ENCODE measurements around the gene XDH.

The XDH gene
- long read RNA-seq, result 0 reads

DNA sequence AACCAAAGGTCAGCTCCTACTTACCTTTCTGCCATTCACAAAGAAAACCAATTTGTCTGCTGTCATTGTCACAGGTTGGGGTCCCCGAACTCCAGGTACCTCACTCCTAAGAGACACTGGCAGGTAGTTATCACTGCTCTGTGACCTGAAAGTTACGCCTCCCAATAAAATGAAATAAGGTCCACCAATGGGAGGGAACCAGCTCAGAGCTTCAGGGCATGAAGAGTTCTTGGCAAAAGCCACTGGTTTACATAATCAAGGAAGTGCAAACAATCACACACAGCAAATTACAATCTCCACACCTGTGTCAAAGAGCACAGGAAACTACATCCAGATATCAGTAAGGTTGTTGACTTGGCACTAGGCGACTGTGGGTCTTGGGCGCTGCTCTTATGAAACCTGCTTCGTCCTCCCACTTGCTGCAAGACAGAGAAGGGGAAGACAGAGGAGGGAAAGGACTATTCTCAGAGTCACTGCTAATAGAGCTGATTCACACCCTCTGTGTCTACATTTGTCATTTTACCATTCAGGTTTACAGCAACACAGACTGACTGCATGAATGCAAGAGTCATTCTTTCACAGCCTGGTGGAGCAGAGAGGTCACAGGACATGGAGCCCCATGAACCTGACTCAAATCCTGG, at the start of gene XDH:
XDH (minus strand) TSS at position 142 of the 641 bp plus-strand sequence; CDS start at position 66, 76 bp downstream.
- TF ChIP-seq SPI1 (IDR thresholded peaks at IDR 0.05; ENCODE audit: borderline replicate concordance, low read depth), result no peak
- no peak for TF ChIP-seq POLR2AphosphoS5 (IDR thresholded peaks at IDR 0.05; ENCODE audit: low read depth)
- TF ChIP-seq, protein P1, sequence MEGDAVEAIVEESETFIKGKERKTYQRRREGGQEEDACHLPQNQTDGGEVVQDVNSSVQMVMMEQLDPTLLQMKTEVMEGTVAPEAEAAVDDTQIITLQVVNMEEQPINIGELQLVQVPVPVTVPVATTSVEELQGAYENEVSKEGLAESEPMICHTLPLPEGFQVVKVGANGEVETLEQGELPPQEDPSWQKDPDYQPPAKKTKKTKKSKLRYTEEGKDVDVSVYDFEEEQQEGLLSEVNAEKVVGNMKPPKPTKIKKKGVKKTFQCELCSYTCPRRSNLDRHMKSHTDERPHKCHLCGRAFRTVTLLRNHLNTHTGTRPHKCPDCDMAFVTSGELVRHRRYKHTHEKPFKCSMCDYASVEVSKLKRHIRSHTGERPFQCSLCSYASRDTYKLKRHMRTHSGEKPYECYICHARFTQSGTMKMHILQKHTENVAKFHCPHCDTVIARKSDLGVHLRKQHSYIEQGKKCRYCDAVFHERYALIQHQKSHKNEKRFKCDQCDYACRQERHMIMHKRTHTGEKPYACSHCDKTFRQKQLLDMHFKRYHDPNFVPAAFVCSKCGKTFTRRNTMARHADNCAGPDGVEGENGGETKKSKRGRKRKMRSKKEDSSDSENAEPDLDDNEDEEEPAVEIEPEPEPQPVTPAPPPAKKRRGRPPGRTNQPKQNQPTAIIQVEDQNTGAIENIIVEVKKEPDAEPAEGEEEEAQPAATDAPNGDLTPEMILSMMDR (IDR thresholded peaks at IDR 0.05; ENCODE audit: insufficient read depth, low read length), result no peak
- TF ChIP-seq, protein P2, sequence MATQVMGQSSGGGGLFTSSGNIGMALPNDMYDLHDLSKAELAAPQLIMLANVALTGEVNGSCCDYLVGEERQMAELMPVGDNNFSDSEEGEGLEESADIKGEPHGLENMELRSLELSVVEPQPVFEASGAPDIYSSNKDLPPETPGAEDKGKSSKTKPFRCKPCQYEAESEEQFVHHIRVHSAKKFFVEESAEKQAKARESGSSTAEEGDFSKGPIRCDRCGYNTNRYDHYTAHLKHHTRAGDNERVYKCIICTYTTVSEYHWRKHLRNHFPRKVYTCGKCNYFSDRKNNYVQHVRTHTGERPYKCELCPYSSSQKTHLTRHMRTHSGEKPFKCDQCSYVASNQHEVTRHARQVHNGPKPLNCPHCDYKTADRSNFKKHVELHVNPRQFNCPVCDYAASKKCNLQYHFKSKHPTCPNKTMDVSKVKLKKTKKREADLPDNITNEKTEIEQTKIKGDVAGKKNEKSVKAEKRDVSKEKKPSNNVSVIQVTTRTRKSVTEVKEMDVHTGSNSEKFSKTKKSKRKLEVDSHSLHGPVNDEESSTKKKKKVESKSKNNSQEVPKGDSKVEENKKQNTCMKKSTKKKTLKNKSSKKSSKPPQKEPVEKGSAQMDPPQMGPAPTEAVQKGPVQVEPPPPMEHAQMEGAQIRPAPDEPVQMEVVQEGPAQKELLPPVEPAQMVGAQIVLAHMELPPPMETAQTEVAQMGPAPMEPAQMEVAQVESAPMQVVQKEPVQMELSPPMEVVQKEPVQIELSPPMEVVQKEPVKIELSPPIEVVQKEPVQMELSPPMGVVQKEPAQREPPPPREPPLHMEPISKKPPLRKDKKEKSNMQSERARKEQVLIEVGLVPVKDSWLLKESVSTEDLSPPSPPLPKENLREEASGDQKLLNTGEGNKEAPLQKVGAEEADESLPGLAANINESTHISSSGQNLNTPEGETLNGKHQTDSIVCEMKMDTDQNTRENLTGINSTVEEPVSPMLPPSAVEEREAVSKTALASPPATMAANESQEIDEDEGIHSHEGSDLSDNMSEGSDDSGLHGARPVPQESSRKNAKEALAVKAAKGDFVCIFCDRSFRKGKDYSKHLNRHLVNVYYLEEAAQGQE (IDR thresholded peaks at IDR 0.05; ENCODE audit: insufficient replicate concordance, low read depth), result no peak
- no peak for TF ChIP-seq GABPA (IDR thresholded peaks at IDR 0.05; ENCODE audit: low read depth)
- no peak within 1 kb of the TSS for H3K4me3 ChIP-seq (replicated peaks; ENCODE audit: insufficient read depth, low read length)
- peaks cover 2% of the 10 kb centered on the region for H3K27me3 ChIP-seq (ENCODE audit: insufficient read depth, poor library complexity, severe bottlenecking)
- no peak within 1 kb of the TSS for H3K27ac ChIP-seq (replicated peaks)
- no peak for DNase-seq (ENCODE audit: low read depth in 1 of 2, low spot score in 1 of 2)

GRCh38 chr2:31457651-31458050, 43.1 kb upstream of the XDH start:
- DNase-seq (ENCODE audit: low read depth in 1 of 2, low spot score in 1 of 2), result no peak
- peaks cover 5% of the 10 kb centered on the region for H3K27me3 ChIP-seq (ENCODE audit: insufficient read depth, poor library complexity, severe bottlenecking)
- no peak for TF ChIP-seq SPI1 (IDR thresholded peaks at IDR 0.05; ENCODE audit: borderline replicate concordance, low read depth)
- TF ChIP-seq, protein P2 (IDR thresholded peaks at IDR 0.05; ENCODE audit: insufficient replicate concordance, low read depth), result no peak
- TF ChIP-seq POLR2AphosphoS5 (IDR thresholded peaks at IDR 0.05; ENCODE audit: low read depth), result no peak
- TF ChIP-seq, protein P1 (IDR thresholded peaks at IDR 0.05; ENCODE audit: insufficient read depth, low read length), result no peak
- no peak for TF ChIP-seq GABPA (IDR thresholded peaks at IDR 0.05; ENCODE audit: low read depth)
- H3K27ac ChIP-seq (replicated peaks), result no peak overlapping the region
- no peak overlapping the region for H3K4me3 ChIP-seq (replicated peaks; ENCODE audit: insufficient read depth, low read length)

GRCh38 chr2:31446848-31447247, 32.3 kb upstream of the XDH start:
- no peak overlapping the region for H3K4me3 ChIP-seq (replicated peaks; ENCODE audit: insufficient read depth, low read length)
- no peak overlapping the region for H3K27ac ChIP-seq (replicated peaks)
- no peaks in the 10 kb centered on the region for H3K27me3 ChIP-seq (ENCODE audit: insufficient read depth, poor library complexity, severe bottlenecking)
- TF ChIP-seq, protein P1 (IDR thresholded peaks at IDR 0.05; ENCODE audit: insufficient read depth, low read length), result no peak
- no peak for TF ChIP-seq POLR2AphosphoS5 (IDR thresholded peaks at IDR 0.05; ENCODE audit: low read depth)
- TF ChIP-seq, protein P2 (IDR thresholded peaks at IDR 0.05; ENCODE audit: insufficient replicate concordance, low read depth), result no peak
- no peak for TF ChIP-seq SPI1 (IDR thresholded peaks at IDR 0.05; ENCODE audit: borderline replicate concordance, low read depth)
- no peak for TF ChIP-seq GABPA (IDR thresholded peaks at IDR 0.05; ENCODE audit: low read depth)
- DNase-seq (ENCODE audit: low read depth in 1 of 2, low spot score in 1 of 2), result no peak

Data from HL-60 (cell line).